GM18498 (cell line): ENCODE measurements around the gene NCMAP.
"Not testable (repeated sequence)": the region's sequence is repeated elsewhere in the genome, so short reads cannot be mapped to it uniquely, and the experiment has no call there.

ENCODE experiments used
- ATAC-seq: cut with Tn5 transposase; IDR thresholded peaks from one replicate; pipeline ENCODE4 v1.9.1; 2021; ENCODE audit warnings: mild to moderate bottlenecking, moderate library complexity; ENCODE audit not compliant: unreplicated experiment

The NCMAP gene

DNA sequence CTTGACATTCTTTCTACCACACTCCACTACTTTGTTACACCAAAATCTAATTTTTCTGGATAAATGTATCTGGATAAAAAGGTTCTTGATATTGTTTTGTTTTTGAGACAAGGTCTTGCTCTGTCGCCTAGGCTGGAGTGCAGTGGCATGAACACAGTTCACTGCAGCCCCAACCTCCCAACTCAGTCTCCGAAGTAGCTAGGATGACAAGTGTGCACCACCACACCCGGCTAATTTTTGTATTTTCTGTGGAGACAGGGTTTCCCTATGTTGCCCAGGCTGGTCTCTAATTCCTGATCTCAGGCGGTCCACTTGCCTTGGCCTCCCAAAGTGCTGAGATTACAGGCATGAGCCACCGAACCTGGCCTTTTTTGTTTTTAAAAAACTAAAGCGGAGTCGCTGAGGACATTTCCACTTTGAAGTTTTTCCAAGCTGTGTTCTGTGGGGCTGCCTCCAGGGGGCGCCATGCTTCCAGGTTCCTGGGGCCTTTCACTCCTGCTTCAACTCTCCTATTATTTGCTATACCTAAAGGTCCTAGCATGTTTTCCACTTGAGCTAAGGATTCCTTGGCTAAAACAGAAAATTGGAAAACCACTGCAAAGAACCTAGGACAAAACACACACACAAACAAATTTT is 14.1 kb upstream of the NCMAP start:
- ATAC-seq: no peak

DNA sequence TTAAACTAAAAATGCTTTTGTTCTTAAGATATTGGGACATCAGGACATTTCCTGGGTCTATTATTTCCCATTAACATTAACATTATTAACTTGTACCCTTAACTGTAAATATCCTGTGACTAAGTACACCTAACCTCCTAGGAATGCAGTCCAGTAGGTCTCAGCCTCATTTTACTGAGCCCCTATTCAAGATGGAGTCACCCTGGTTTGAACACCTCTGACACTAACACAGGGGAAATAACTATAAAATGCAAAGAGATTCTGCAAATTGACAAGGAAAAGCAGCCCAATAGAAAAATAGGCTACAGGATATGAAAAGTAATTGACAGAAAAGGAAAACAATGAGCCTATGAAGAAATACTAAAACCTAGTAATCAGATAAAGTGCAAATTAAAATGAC is 11.6 kb upstream of the NCMAP start:
- no peak for ATAC-seq

GRCh38 chr1:24545662-24546061 is 10.2 kb upstream of the NCMAP start:
- ATAC-seq: no peak

- no peak for ATAC-seq
Measured at GRCh38 chr1:24547195-24547594, 8.7 kb upstream of the NCMAP start.

- no peak for ATAC-seq
Measured at GRCh38 chr1:24548070-24548469, 7.8 kb upstream of the NCMAP start.

DNA sequence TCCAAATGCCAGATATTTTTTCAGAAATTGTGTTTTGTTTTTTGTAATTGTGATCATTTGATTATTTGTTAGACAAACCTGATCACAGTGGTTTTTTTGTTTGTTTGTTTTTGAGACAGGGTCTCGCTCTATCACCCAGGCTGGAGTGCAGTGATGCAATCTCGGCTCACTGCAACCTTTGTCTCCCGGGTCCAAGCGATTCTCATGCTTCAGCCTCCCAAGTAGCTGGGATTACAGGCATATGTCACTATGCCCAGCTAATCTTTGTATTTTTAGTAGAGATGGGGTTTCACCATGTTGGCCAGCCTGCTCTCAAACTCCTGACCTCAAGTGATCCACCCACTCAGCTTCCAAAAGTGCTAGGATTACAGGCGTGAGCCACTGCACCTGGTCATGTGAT is 6.7 kb upstream of the NCMAP start:
- not testable (repeated sequence) for ATAC-seq

- ATAC-seq: no peak
Measured at GRCh38 chr1:24551290-24551959, 4.5 kb upstream of the NCMAP start.

- no peak for ATAC-seq
Measured at GRCh38 chr1:24551960-24552571, 3.8 kb upstream of the NCMAP start.

DNA sequence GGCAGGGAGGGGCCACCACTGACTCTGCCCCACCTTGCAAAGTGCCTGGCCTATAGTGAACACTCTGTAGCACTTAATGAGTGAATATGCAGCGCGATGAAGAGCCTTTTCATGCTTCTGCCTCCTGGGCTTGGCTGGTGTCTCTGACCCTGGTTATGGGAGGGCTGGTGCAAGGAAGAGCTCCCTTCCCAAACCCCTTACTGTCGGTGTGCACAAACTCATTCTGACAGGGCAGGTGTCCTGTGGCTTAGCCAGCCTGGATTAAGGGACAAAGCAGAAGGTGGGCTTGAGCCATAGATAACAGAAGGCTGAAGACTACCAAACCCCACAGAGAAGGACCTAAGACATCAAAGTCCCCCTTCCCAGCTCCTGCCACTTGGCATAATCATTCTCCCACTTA is 2.0 kb upstream of the NCMAP start:
- no peak for ATAC-seq

DNA sequence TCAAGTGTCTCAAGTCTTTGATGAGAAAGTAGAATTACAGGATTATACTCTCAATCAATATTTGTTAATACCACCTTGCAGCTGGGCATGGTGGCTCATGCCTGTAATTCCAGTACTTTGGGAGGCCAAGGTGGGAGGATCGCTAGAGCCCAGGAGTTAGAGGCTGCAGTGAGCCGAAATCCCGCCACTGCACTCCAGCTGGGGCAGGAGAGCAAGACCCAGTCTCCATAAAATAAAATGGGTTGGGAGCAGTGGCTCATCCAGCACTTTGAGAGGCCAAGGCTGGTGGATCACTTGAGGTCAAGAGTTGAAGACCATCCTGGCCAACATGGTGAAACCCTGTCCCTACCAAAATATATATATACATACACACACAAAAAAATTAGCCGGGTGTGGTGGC is 1.2 kb upstream of the NCMAP start:
- ATAC-seq: no peak

DNA sequence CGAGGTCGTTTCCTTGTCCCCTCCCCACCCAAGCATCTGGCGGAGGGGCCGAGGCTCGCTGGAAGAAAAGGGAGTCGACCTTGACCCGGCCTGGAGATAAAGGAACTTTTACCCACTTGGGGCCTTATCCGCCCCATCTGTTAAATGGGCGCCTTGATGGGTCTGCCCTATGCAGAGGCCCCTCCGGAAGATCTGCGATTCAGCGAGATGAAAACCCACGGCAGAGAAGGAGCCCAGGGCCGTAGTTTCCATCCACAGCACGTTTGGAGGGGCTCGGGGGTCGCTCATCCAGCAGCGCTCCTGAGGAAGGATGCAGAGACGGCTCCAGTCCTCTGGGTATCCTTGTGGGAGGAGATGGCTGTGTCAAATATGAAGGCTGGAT is 518 bp downstream of the NCMAP start:
- no peak for ATAC-seq

GRCh38 chr1:24557220-24557619 is 1.3 kb downstream of the NCMAP start:
- no peak for ATAC-seq

- ATAC-seq: no peak
Measured at GRCh38 chr1:24557711-24558131, 1.8 kb downstream of the NCMAP start.

- ATAC-seq: no peak
Measured at GRCh38 chr1:24558455-24558854, 2.6 kb downstream of the NCMAP start.

DNA sequence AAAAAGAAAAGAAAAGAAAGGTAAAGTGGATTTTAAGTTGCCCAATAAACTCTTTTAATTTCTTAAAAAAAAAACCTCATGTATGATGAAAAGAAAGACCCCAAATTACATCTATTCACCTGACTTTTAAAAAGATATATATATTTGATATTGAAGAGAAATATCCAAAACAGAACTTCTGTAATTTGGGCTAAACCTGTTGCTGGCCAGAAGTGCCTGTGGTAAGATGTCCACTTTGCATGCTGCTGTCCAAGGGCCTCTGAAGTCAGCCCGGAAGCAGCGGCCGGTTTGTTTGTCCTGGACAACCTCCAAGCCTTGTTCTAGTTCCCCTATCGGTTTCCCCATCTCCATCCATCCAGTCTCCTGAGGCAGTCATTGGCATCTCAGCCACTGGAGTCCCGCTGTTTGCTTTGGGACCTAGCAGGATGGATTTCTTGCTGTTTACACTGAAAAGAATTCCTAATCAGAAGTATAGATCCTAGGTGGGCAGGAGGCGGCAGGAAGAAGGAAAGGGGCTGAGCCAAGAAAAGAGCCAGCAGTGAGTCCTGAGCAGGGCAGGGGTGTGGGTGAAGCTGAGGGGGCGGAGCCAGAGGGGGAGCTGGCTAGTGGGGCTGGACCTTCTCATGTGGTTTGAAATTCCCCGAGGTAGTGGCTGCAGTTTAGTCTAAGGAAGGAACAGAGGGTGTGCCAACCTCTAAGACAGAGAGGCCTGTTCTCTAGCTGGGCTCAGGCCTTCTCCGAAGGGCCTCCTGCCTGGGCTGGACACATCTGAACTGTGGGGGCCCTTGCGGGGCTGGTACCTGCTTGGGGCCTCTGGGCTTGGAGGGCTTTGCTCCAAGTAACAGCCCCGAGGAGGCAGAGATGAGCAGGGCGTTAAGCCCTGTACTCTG is 3.3 kb downstream of the NCMAP start:
- no peak for ATAC-seq

DNA sequence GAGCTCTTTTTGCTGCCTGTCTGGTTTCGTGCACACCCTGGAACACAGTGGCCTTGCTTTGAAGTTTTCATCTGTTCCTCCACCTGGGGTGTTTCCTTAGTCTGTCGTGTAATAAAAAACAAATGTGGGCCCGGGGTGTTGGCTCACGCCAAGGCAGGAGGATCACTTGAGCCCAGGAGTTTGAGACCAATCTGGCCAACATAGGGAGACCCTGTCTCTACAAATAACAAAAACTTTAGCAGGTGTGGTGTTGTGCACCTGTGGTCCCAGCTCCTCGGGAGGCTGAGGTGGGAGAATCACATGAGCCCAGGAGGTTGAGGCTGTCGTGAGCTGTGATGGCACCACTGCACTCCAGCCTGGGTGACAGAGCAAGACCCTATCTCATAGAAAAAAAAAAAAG is 4.5 kb downstream of the NCMAP start:
- ATAC-seq: no peak

DNA sequence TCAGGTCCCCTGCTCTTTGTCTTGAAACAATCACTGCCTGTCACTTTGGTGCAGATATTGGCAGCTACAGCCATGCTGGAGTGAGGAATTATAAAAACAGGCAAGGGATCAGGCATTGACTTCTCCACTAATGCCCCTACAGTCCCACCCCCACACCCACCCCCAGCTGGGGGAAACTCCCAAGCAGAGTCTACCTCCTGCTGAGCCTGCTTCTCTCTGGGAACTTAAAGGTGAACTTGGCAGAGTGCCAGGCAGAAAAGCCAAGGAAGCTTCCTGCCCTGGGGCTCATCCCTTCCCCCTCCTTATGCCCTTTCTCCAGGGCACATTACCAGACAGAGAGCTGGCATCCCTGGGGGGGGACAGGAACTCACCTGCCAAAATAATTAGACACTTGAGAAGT is 6.7 kb downstream of the NCMAP start:
- ATAC-seq: no peak

GRCh38 chr1:24564695-24565094 is 8.8 kb downstream of the NCMAP start:
- ATAC-seq: no peak

GRCh38 chr1:24566236-24566867 is 10.5 kb downstream of the NCMAP start:
- no peak for ATAC-seq

DNA sequence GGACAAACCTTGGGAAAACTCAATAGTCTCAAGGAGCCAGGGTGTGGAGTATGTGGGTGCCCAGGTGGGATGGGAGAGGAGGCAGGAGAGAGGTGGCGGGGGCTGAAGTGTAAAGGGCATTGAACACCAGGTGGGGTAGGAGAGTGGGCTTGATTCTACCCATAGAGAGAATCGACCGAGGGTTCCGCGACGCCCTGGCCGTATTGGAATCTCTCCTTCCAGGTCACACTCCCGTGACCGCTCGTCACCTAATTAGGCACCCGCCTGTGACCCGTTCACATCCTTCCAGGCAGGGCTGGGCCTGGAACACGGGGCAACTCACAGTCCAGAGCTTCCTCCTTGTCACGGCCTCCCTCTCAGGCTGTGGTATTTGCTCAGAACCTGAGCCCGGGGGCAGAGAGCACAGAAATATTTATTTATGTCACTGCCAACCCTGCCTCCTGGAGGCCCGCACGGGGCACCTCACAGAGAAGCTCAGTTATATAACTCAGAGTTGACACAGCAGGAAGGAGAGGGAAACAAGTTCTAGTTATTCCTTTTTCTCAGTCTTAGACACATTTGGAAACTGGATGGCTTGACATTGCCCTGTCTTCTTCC is 12.0 kb downstream of the NCMAP start:
- ATAC-seq: no peak

DNA sequence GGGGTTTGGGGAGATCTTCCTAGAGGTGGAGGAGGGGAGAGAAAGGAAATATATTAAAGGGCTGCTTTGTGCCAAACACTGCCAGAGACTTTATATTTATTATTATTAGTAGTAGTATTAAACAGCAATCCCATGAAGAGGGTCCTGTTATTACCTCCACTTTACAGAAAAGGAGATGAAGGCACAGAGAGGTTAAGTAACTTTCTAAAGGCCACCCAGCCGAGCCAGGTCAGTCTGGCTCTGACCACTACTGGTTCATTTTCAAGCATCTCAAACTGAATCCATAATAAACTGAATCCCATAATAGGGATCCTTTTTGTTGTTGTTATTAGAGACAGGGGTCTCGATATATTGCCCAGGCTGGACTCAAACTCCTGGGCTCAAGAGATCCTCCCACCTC is 12.6 kb downstream of the NCMAP start:
- ATAC-seq: no peak
